SK-N-SH (cell line): ENCODE results near the gene KRT32. TPM values are rescaled to one million over a fixed set of nuclear protein-coding genes. Genes with fewer than 3 reads are reported as not detected.

Experiments used
- CTCF ChIA-PET: fragments of 300-600, 350-600 bp; formaldehyde crosslinking; extraction: SDS; loops from one replicate; lab custom pipeline; 2021; lab: Yijun Ruan, JAX
- POLR2A ChIA-PET: fragments of 350-600 bp; sonication (Branson Sonifier 250); formaldehyde crosslinking; extraction: SDS; loops from one replicate; lab custom pipeline; 2020; ENCODE audit warnings: antibody characterized with exemption, inconsistent platforms; lab: Yijun Ruan, JAX
- DNase-seq: peaks from one replicate; pipeline ENCODE4 v3.0.0; 2012
- H2AFZ ChIP-seq: fragments of 200-600 bp; sonication (generic); 2 replicates; pipeline ENCODE4 v1.8.1; 2016; ENCODE audit warnings: antibody characterized with exemption, mild to moderate bottlenecking, low read depth
- H3F3A ChIP-seq: fragments of 200-600 bp; sonication (generic); replicated peaks from 2 replicates; pipeline ENCODE3; 2016; ENCODE audit warnings: antibody characterized with exemption, mild to moderate bottlenecking; ENCODE audit not compliant: insufficient read depth
- H3K27ac ChIP-seq, 2 experiments: fragments of 200-500 bp in 1 of 2; fragments of 200-600 bp in 1 of 2; sonication (Bioruptor generic) in 1 of 2; sonication (generic), shearing (Covaris generic) in 1 of 2; 2 replicates each; pipeline versions ENCODE4 v1.5.1 to v1.6.1; 2014 to 2016; ENCODE audit warnings: low read depth in 2 of 2, inconsistent platforms in 1 of 2, low read length in 1 of 2, mild to moderate bottlenecking in 1 of 2, mixed read lengths in 1 of 2
- H3K27me3 ChIP-seq: fragments of 200-600 bp; sonication (generic), shearing (Covaris generic); 2 replicates; pipeline ENCODE4 v1.6.1; 2016; ENCODE audit warnings: mixed run types; ENCODE audit not compliant: insufficient read depth
- H3K36me3 ChIP-seq, 2 experiments: fragments of 200-500 bp in 1 of 2; fragments of 200-600 bp in 1 of 2; sonication (Bioruptor generic) in 1 of 2; sonication (generic) in 1 of 2; replicated peaks in 1 of 2; 2 replicates each; pipeline versions ENCODE3 to v1.5.1; 2014 to 2016; ENCODE audit warnings: low read length in 1 of 2, mild to moderate bottlenecking in 1 of 2; ENCODE audit not compliant: insufficient read depth in 2 of 2, control insufficient read depth in 1 of 2
- H3K4me1 ChIP-seq, 2 experiments: fragments of 200-500 bp in 1 of 2; fragments of 200-600 bp in 1 of 2; sonication (Bioruptor generic) in 1 of 2; sonication (generic), shearing (Covaris generic) in 1 of 2; 2 replicates each; pipeline versions ENCODE4 v1.5.1 to v1.6.1; 2014 to 2016; ENCODE audit warnings: low read depth in 1 of 2, low read length in 1 of 2, mixed run types in 1 of 2; ENCODE audit not compliant: insufficient read depth in 2 of 2, control insufficient read depth in 1 of 2
- H3K4me2 ChIP-seq: fragments of 200-600 bp; sonication (generic), shearing (Covaris generic); 2 replicates; pipeline ENCODE4 v1.6.1; 2017; ENCODE audit warnings: mixed run types
- H3K4me3 ChIP-seq, 2 experiments: fragments of 200-500 bp in 1 of 2; fragments of 200-600 bp in 1 of 2; sonication (Bioruptor generic) in 1 of 2; sonication (generic), shearing (Covaris generic) in 1 of 2; 2 replicates each; pipeline versions ENCODE4 v1.5.1 to v1.8.1; 2014 to 2016; ENCODE audit warnings: low read depth in 2 of 2, inconsistent platforms in 1 of 2, low read length in 1 of 2, mild to moderate bottlenecking in 1 of 2, mixed read lengths in 1 of 2, moderate library complexity in 1 of 2
- H3K79me2 ChIP-seq: fragments of 200-600 bp; sonication (generic); 2 replicates; pipeline ENCODE4 v1.8.1; 2017; ENCODE audit warnings: mild to moderate bottlenecking; ENCODE audit not compliant: insufficient read depth
- H3K9ac ChIP-seq: fragments of 200-600 bp; sonication (generic); 2 replicates; pipeline ENCODE4 v1.6.1; 2017; ENCODE audit warnings: mixed run types
- H3K9me2 ChIP-seq: fragments of 200-600 bp; sonication (generic); 2 replicates; pipeline ENCODE4 v1.6.1; 2017; ENCODE audit warnings: mixed run types
- H3K9me3 ChIP-seq: fragments of 200-600 bp; sonication (generic); 2 replicates; pipeline ENCODE4 v1.6.1; 2017; ENCODE audit warnings: mixed run types, mild to moderate bottlenecking, moderate library complexity
- H4K20me1 ChIP-seq: fragments of 200-600 bp; sonication (generic); 2 replicates; pipeline ENCODE4 v1.6.1; 2017; ENCODE audit warnings: mild to moderate bottlenecking, mixed run types; ENCODE audit not compliant: insufficient read depth
- ELF1 ChIP-seq: IDR thresholded peaks from 2 replicates; pipeline ENCODE4 v1.4.0; 2012
- JUND ChIP-seq: IDR thresholded peaks from 2 replicates; pipeline ENCODE4 v1.4.0; 2012
- MXI1 ChIP-seq: IDR thresholded peaks from 2 replicates; pipeline ENCODE4 v1.6.1; 2012; ENCODE audit warnings: mild to moderate bottlenecking, low read depth, low read length, improper control_type of control experiment
- REST ChIP-seq: IDR thresholded peaks from 2 replicates; pipeline ENCODE4 v1.6.1; 2012; ENCODE audit warnings: mild to moderate bottlenecking, low read depth, low read length, moderate library complexity
- SIN3A ChIP-seq: IDR thresholded peaks from 2 replicates; pipeline ENCODE4 v1.6.1; 2012; ENCODE audit warnings: low read depth, mild to moderate bottlenecking, low read length, moderate library complexity, borderline replicate concordance
- SMC3 ChIP-seq: IDR thresholded peaks from 2 replicates; pipeline ENCODE4 v1.6.1; 2012; ENCODE audit warnings: low read depth, low read length, improper control_type of control experiment
- TEAD4 ChIP-seq: IDR thresholded peaks from 2 replicates; pipeline ENCODE4 v1.4.0; 2012; ENCODE audit warnings: mild to moderate bottlenecking, borderline replicate concordance; ENCODE audit not compliant: insufficient read depth
- USF1 ChIP-seq: IDR thresholded peaks from 2 replicates; pipeline ENCODE4 v1.4.0; 2012; ENCODE audit warnings: low read depth, borderline replicate concordance
- YY1 ChIP-seq: IDR thresholded peaks from 2 replicates; pipeline ENCODE4 v1.4.0; 2012; ENCODE audit warnings: low read depth, mild to moderate bottlenecking
- WGBS: methylation state at CpG from one replicate; pipeline ENCODE4 v1.1.6; 2017; ENCODE audit warnings: low lambda C conversion rate; 5-methylcytosine and 5-hydroxymethylcytosine counted together
- polyA plus RNA-seq, 3 experiments: library from polyadenylated mRNA; depleted of rRNA; stranded (reverse); fragments of >200 nt; gene quantifications; 2 replicates each; pipeline ENCODE4 v1.2.3, GENCODE V29; 2012

The KRT32 gene
- polyA plus RNA-seq, 1 of the 3 experiments (the other 2 are of a cell fraction) = not detected

GRCh38 chr17:41478237-41478636, 11.1 kb upstream of the KRT32 start:
- TF ChIP-seq SIN3A (no peak), USF1 (no peak), YY1 (no peak), REST (no peak), MXI1 (no peak), ELF1 (no peak), SMC3 (no peak), TEAD4 (no peak)
- TF ChIP-seq, all 33 proteins: peak for 0
- H2AFZ ChIP-seq = no peak overlapping the region
- H3K36me3 ChIP-seq = no peaks in the 10 kb centered on the region
- H3K4me3 ChIP-seq = no peak overlapping the region
- no peaks in the 10 kb centered on the region for H3K27me3 ChIP-seq
- H3F3A ChIP-seq = no peaks in the 10 kb centered on the region
- WGBS = 81% methylated on average over 2 of the region's 8 CpGs
- no peak overlapping the region for H3K27ac ChIP-seq
- H3K9ac ChIP-seq = no peak overlapping the region
- POLR2A ChIA-PET = no interaction called here
- H3K4me2 ChIP-seq = no peak overlapping the region
- no peaks in the 10 kb centered on the region for H3K9me2 ChIP-seq
- CTCF ChIA-PET = interaction anchor here (0.9 to 1.1 kb wide), 2 partner anchors 11 to 71 kb away, joined by 3 read pairs; partner anchors contain the start of gene KRT32
- no peaks in the 10 kb centered on the region for H3K79me2 ChIP-seq
- no peaks in the 10 kb centered on the region for H3K9me3 ChIP-seq
- peaks cover 0 to under 1% of the 10 kb centered on the region in 2 experiments; a peak in 1 of 4 replicates for H3K4me1 ChIP-seq
- no peaks in the 10 kb centered on the region for H4K20me1 ChIP-seq
- DNase-seq = no peak

- WGBS = 74% methylated on average over 19 of the region's 22 CpGs
- ChIA-PET POLR2A (no interaction called here), CTCF (interaction anchor here (3.0 kb wide), 1 partner anchor 72 kb away, joined by 15 read pairs; no protein-coding TSS in a partner anchor)
- Histone ChIP-seq H3F3A (no peaks in the 10 kb centered on the region), H3K9me3 (no peaks in the 10 kb centered on the region; the same call in 1 of the 2 replicates), H2AFZ (no peak overlapping the region), H3K79me2 (no peaks in the 10 kb centered on the region), H3K27ac (no peak overlapping the region), H3K27me3 (no peaks in the 10 kb centered on the region), H3K36me3 (no peaks in the 10 kb centered on the region), H3K9ac (no peak overlapping the region), H3K9me2 (no peaks in the 10 kb centered on the region), H3K4me2 (no peak overlapping the region), H3K4me3 (no peak overlapping the region), H3K4me1 (no peaks in the 10 kb centered on the region), H4K20me1 (no peaks in the 10 kb centered on the region)
- TF ChIP-seq JUND = no peak
- DNase-seq = no peak
Measured at GRCh38 chr17:41476866-41477815, 10.0 kb upstream of the KRT32 start.
